ENCODE data around the gene PTBP3. TPM values are rescaled to one million over a fixed set of nuclear protein-coding genes. Genes with fewer than 3 reads are reported as not detected.

PTBP3 gene
- total and polyA plus RNA-seq, 2 of the 13 experiments (the other 11 are each of a cell fraction or from before 2014, with no cell fraction given) = 52.8 to 61.1 TPM

- no peak for TF ChIP-seq ZNF275 (CRISPR knock-in tag; IDR thresholded peaks at IDR 0.05; ENCODE audit: borderline replicate concordance)
- TF ChIP-seq ZNF3 (CRISPR knock-in tag; IDR thresholded peaks at IDR 0.05) = no peak
- TF ChIP-seq ZNF251 (CRISPR knock-in tag; IDR thresholded peaks at IDR 0.05) = no peak
- no peak for TF ChIP-seq ZNF761 (CRISPR knock-in tag; conservative IDR thresholded peaks at IDR 0.05)
- no peak for TF ChIP-seq SYNCRIP (IDR thresholded peaks at IDR 0.05; ENCODE audit: insufficient read depth, low read depth, low read length)
- TF ChIP-seq UBTF (CRISPR knock-in tag; IDR thresholded peaks at IDR 0.05) = peak; percentile 87
- TF ChIP-seq ZFP36 (IDR thresholded peaks at IDR 0.05; ENCODE audit: borderline replicate concordance, low read depth, low read length, partially characterized antibody) = no peak
- peak; percentile 39; the same call in 1 of the 2 replicates for TF ChIP-seq JUND (CRISPR knock-in tag; IDR thresholded peaks at IDR 0.05)
- 0 out of 2 replicates have a peak, but pooled peaks have one; percentile 30 for TF ChIP-seq MAF1 (CRISPR knock-in tag; IDR thresholded peaks at IDR 0.05; ENCODE audit: borderline replicate concordance)
- TF ChIP-seq ZNF362 (CRISPR knock-in tag; IDR thresholded peaks at IDR 0.05; ENCODE audit: borderline replicate concordance) = no peak
- no peak for TF ChIP-seq GTF3A (CRISPR knock-in tag; conservative IDR thresholded peaks at IDR 0.05)
- peak; percentile 15 for TF ChIP-seq ZNF18 (CRISPR knock-in tag; IDR thresholded peaks at IDR 0.05; ENCODE audit: insufficient replicate concordance)
- TF ChIP-seq CHD4 (IDR thresholded peaks at IDR 0.05; ENCODE audit: borderline replicate concordance, low read length) = no peak
- no peak for TF ChIP-seq SP140L (CRISPR knock-in tag; IDR thresholded peaks at IDR 0.05; ENCODE audit: borderline replicate concordance)
- TF ChIP-seq HCFC1 (IDR thresholded peaks at IDR 0.05; ENCODE audit: low read depth, low read length) = no peak
- TF ChIP-seq ZFY (CRISPR knock-in tag; IDR thresholded peaks at IDR 0.05) = peak; percentile 52
These were observed 46.0 kb upstream of the PTBP3 start (continued) for GRCh38 chr9:112379177-112380101.
